GM12801 (cell line): Measurements from ENCODE around the gene LAMA4.

Experiments
- CTCF ChIP-seq: IDR thresholded peaks from one replicate; pipeline ENCODE4 v1.5.1; 2011; ENCODE audit warnings: control low read depth; ENCODE audit not compliant: insufficient read length; ENCODE audit errors: extremely low read depth

Gene LAMA4

DNA sequence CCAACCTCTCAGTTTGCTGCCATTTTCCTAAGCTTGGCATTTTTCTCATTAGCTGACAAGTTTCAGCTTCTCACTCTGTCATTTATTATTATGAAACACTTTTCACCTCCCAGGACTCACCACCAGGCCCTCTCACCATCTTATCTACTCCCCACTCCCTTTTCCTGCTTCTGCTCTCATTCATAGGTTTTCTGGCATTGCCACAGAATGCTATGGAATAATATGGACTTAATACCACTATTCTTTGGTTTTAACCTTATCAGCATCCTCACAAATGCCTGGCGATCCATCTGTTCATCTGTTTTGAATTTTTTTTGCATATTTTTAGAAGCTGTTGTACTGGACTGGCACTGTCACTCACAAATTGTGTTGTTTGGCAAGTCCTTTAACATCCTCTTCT lies 16.4 kb upstream of the LAMA4 start:
- no peak for TF ChIP-seq CTCF

- TF ChIP-seq CTCF, result no peak
These were observed 15.7 kb upstream of the LAMA4 start for GRCh38 chr6:112269979-112270566.

DNA sequence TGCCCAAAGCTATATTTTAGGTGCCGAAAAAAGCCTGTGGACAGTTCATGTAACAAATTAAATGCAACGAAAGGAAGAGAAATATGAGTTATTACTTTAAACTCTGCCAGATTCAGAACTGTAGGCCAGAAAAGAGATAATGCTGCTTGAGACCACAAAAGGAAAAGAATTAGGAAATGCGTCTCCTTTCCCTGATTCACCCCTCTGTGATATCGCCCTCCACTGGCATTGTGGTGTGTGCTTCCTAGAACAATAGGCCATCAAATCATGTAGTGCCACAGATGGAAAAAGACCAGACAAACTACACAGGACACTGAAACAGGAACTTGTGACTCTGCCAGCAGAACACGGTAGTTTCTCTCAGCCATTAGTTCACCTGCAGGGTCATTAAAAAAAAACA lies 14.7 kb upstream of the LAMA4 start:
- no peak for TF ChIP-seq CTCF

DNA sequence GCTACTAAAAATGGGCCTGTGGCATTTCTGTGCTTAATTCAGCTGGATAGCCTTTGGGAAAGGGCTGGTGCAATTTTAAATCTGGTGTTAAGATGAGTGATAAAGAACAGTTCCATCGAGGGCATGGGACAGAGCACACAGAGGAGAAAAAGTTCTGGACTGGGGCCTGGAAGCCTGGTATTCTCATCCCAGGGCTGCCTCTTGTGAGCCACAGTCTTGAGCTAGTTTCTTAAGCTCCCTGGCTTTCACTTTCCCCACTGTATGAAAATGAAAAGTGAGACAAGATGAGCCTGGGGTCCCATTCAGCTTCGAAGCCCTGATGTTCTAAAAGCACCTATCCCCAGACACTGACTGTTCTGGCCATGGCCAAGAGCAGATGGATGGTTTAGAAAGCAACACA lies 14.3 kb upstream of the LAMA4 start:
- no peak for TF ChIP-seq CTCF

DNA sequence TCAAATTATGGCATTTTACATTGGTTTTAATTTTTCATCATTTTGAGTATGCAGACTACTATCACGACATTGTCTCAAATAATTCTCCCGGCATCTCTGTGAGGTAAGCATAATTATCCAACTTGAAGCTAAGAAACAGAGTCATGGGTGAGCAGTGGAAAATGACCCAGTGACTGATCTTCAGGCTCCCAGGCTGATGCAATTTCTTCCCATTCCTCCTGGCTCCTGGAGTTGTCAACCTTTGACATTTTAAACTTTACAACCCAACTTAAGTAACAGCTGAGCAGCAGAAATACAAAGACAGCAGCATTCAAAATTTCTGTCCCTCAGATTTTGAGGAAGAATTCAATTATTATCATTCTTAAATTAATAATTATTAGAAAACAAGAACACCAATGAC lies 13.7 kb upstream of the LAMA4 start:
- no peak for TF ChIP-seq CTCF

DNA sequence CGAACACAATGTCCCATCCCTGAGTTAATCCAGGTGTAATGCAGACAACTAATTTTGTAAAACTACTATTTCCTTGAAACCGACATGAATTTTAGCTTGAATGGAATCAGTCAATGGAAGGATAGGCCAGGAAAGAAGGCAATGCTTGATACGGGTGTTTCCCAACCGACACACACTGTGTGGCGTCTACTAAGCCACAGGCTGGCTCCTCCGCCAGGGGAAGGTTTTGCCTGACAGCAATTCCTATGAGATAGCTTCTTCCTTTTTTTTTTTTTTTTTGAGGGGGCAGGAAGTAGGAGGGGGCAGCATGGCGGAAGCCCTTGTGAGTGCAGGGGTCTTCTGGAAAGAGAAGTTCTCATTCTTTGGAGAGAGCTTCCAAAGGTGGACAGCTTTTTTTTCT lies 12.0 kb upstream of the LAMA4 start:
- no peak for TF ChIP-seq CTCF

- TF ChIP-seq CTCF, result no peak
These were observed 4.9 kb upstream of the LAMA4 start for GRCh38 chr6:112259337-112259675.
